HEK293T (cell line): Measurements from ENCODE around the gene NR3C2.

Experiments
- CTCF ChIA-PET: fragments of 350-600 bp; formaldehyde crosslinking; extraction: SDS; loops from one replicate; lab custom pipeline; 2021; ENCODE audit warnings: antibody characterized with exemption, inconsistent platforms; lab: Yijun Ruan, JAX
- POLR2A ChIA-PET: fragments of 350-600 bp; formaldehyde crosslinking; extraction: SDS; loops from one replicate; lab custom pipeline; 2020; ENCODE audit warnings: antibody characterized with exemption, inconsistent platforms; lab: Yijun Ruan, JAX
- DNase-seq: peaks from one replicate; pipeline ENCODE4 v3.0.0; 2012; ENCODE audit warnings: mixed read lengths; ENCODE audit errors: extremely low spot score
- ARNT ChIP-seq: fragments of 450-650 bp; IDR thresholded peaks from 2 replicates; pipeline ENCODE4 v1.6.1; 2017; ENCODE audit warnings: mild to moderate bottlenecking
- BHLHE40 ChIP-seq: fragments of 450-650 bp; IDR thresholded peaks from 2 replicates; pipeline ENCODE4 v1.6.1; 2016; ENCODE audit warnings: mild to moderate bottlenecking, moderate library complexity, borderline replicate concordance
- CTBP1 ChIP-seq: fragments of 450-650 bp; IDR thresholded peaks from 2 replicates; pipeline ENCODE4 v1.6.1; 2016; ENCODE audit warnings: borderline replicate concordance
- ELF4 ChIP-seq: fragments of 450-650 bp; IDR thresholded peaks from 2 replicates; pipeline ENCODE4 v1.6.1; 2017; ENCODE audit warnings: antibody characterized with exemption
- FOXA1 ChIP-seq: fragments of 450-650 bp; IDR thresholded peaks from 2 replicates; pipeline ENCODE4 v1.6.1; 2016; ENCODE audit warnings: mild to moderate bottlenecking
- FOXK2 ChIP-seq: fragments of 450-650 bp; IDR thresholded peaks from 2 replicates; pipeline ENCODE4 v1.6.1; 2016; ENCODE audit warnings: mild to moderate bottlenecking
- FOXM1 ChIP-seq: fragments of 450-650 bp; IDR thresholded peaks from 2 replicates; pipeline ENCODE4 v1.6.1; 2017; ENCODE audit warnings: mild to moderate bottlenecking, borderline replicate concordance
- HDGF ChIP-seq: fragments of 450-650 bp; IDR thresholded peaks from 2 replicates; pipeline ENCODE4 v1.6.1; 2017; ENCODE audit warnings: antibody characterized with exemption, borderline replicate concordance
- L3MBTL2 ChIP-seq: fragments of 450-650 bp; conservative IDR thresholded peaks from 2 replicates; pipeline ENCODE4 v1.6.1; 2016; ENCODE audit warnings: mild to moderate bottlenecking
- LEF1 ChIP-seq: fragments of 450-650 bp; IDR thresholded peaks from 2 replicates; pipeline ENCODE4 v1.6.1; 2017; ENCODE audit warnings: mild to moderate bottlenecking, borderline replicate concordance
- NFRKB ChIP-seq: fragments of 450-650 bp; IDR thresholded peaks from 2 replicates; pipeline ENCODE4 v1.6.1; 2016; ENCODE audit warnings: mild to moderate bottlenecking, moderate library complexity
- SP1 ChIP-seq: fragments of 450-650 bp; IDR thresholded peaks from 2 replicates; pipeline ENCODE4 v1.6.1; 2017
- SUZ12 ChIP-seq: fragments of 450-650 bp; IDR thresholded peaks from 2 replicates; pipeline ENCODE4 v1.6.1; 2016; ENCODE audit warnings: mild to moderate bottlenecking
- TARDBP ChIP-seq: fragments of 450-650 bp; IDR thresholded peaks from 2 replicates; pipeline ENCODE4 v1.6.1; 2016
- ZNF384 ChIP-seq: fragments of 450-650 bp; IDR thresholded peaks from 2 replicates; pipeline ENCODE4 v1.6.1; 2016
- TF ChIP-seq, protein P1 (sequence below): fragments of 450-650 bp; IDR thresholded peaks from 2 replicates; pipeline ENCODE4 v1.6.1; 2016

Gene NR3C2

DNA sequence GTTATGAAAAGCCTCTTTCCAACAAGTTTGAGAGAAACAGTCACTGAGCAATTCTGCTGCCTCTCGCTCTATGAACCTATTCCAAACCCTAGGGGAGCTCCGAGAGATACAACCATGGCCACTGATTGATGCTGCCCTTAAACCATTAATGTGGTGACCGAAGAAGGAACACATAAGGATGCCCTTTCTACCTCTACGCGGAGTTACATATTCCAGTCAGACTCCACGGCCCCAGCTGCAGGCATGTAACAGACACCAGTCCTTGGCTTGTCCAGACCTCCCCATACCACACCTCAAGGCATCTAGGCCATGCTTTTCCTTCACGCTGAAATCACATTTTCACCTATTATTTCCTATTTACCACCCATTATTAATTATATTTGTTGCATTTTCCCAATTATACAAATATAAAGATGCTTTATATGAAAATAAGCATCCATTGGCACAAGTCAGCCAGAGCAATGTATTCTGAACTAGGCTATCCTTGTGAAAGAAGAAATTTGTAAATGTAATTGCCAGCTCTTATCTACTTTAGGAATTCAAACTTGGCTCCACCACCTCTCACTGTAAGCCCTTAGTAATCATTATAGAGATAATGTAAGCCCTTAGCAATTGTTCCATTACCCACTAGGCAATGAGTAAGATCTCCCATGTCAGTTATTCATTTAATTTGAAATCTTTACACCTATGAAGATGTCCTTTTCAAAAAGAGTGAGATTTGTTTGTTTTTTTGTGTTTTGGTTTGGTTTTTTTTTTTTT, 338.4 kb downstream of the NR3C2 start:
- POLR2A ChIA-PET: no interaction called here

DNA sequence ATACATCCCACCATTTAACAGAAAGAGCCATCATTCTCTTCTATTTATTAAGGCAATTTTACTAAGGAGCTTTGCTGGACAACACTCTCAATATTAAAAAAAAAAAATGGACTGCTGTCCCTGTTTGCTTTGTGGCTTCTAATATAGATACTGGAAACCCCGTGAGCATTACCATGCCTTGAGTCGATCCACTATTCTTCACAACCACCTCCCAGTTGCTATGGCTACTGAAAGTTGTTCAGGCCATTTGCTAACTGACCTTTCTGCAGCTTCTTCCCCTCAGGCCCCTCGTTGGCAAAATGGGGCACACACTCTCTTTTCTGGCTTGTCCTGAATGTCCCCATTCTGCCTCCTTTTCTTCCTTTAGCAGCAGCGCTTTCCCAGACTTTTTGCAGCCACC, 340.4 kb downstream of the NR3C2 start:
- ChIA-PET CTCF (no interaction called here), POLR2A (no interaction called here)
- no peak for DNase-seq
- TF ChIP-seq FOXM1: no peak
- TF ChIP-seq ZNF384: no peak

More for the DNA sequence above, 338.4 kb downstream of the NR3C2 start:
- CTCF ChIA-PET: no interaction called here
- TF ChIP-seq HDGF (no peak), SUZ12 (no peak), CTBP1 (no peak), FOXK2 (no peak), SP1 (no peak), TARDBP (no peak), FOXM1 (no peak), ELF4 (no peak), FOXA1 (no peak), ZNF384 (no peak), L3MBTL2 (no peak), BHLHE40 (no peak), ARNT (no peak), LEF1 (no peak), NFRKB (no peak)
- TF ChIP-seq, protein P1, sequence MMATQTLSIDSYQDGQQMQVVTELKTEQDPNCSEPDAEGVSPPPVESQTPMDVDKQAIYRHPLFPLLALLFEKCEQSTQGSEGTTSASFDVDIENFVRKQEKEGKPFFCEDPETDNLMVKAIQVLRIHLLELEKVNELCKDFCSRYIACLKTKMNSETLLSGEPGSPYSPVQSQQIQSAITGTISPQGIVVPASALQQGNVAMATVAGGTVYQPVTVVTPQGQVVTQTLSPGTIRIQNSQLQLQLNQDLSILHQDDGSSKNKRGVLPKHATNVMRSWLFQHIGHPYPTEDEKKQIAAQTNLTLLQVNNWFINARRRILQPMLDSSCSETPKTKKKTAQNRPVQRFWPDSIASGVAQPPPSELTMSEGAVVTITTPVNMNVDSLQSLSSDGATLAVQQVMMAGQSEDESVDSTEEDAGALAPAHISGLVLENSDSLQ: no peak
- DNase-seq: no peak

DNA sequence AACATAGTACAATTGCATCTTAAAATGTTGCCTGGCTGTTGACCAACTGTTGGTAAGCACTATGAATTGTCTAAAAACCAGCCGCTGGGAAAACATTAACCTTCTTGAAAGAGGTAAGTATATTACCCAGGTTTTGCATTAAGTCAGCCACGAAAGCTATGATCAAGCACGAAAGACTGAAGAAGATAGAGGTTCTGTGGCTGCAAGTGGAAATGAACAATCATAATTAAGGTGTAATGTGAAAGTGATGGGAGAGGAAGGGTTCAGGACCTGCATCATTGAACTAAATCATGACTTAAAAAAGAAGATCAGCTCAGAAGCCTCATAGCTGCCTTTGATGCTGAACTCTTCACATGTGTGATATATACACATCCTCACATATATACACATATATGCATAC, 341.0 kb downstream of the NR3C2 start:
- TF ChIP-seq HDGF (no peak), FOXM1 (no peak), LEF1 (no peak), TARDBP (no peak), FOXA1 (no peak), BHLHE40 (no peak), ARNT (no peak), ELF4 (no peak), ZNF384 (no peak), SP1 (no peak)
- no peak for DNase-seq
- POLR2A ChIA-PET: no interaction called here
- CTCF ChIA-PET: no interaction called here

DNA sequence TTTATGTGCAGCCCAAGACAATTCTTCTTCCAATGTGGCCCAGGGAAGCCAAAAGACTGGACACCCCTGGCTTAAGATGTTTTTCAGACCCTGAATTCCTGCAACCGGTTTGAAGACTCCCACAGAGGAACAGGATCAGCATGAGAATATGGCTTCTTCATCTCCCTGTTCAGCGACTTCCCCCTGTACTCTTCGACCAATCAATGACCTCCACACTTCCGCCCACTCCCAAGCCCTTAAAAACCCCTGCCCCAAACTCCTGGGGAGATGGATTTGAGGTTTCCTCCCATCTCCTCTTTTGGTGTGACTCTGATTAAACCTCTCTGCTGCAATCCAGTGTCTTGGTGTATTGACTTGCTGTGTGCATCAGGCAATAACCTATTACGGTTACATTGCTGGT, 344.4 kb downstream of the NR3C2 start:
- CTCF ChIA-PET: interaction anchor here (0.6 kb wide), 1 partner anchor 10 kb away, joined by 3 read pairs; no protein-coding TSS in a partner anchor
- no peak for TF ChIP-seq TARDBP
- POLR2A ChIA-PET: no interaction called here
- DNase-seq: no peak

DNA sequence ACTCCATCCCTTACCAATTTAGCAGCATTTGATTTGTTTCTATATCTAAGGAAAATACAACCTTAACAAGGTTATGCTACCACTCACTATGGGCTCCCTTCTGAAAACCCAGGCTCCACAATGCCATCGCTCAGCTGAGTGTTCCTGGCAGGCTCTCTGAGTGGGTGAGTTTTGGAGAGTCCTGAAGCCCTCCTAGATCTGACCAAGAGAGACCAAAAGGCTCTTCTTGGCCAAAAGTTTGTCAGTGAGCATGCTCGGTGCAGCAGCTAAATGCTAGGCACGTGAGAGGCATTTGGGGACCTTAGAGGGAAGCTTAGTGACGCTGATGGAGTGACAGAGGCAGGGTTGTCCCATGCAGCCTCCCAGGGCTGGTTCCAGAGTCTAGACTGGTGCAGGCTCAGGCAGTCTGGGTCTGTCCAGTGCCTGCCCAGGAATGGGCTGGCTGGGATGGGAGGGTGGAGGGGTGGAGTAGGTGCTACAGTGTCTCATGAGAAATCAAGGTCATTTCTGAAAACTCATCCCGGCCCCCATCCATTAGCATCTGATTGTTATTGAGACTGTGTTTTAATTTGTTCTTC, 346.8 kb downstream of the NR3C2 start:
- CTCF ChIA-PET: no interaction called here

DNA sequence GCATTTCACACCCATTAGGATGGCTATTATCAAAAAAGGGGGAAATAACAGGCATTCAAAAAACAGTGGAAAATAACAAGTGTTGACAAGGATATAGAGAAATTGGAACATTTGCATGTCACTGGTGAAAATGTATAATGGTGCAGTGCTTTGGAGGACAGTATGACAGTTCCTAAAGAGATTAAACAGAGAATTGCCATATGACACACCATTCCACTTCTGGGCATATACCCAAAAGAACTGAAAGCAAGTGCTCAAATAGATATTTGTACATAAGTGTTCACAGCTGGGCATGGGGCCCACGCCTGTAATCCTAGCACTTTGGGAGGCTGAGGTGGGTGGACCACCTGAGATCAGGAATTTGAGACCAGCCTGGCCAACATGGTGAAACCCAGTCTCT, 348.1 kb downstream of the NR3C2 start:
- ChIA-PET POLR2A (no interaction called here), CTCF (no interaction called here)
- no peak for DNase-seq
- TF ChIP-seq TARDBP (no peak), NFRKB (no peak), ZNF384 (no peak), BHLHE40 (no peak), SUZ12 (no peak), HDGF (no peak), ELF4 (no peak), LEF1 (no peak), FOXA1 (no peak), CTBP1 (no peak), L3MBTL2 (no peak), ARNT (no peak), FOXK2 (no peak), SP1 (no peak), FOXM1 (no peak)
- TF ChIP-seq, protein P1: no peak

More for the DNA sequence above, 346.8 kb downstream of the NR3C2 start:
- TF ChIP-seq SUZ12: no peak
- TF ChIP-seq ZNF384: no peak
- TF ChIP-seq CTBP1: no peak
- no peak for TF ChIP-seq BHLHE40
- no peak for TF ChIP-seq SP1
- no peak for TF ChIP-seq LEF1
- no peak for TF ChIP-seq ARNT
- TF ChIP-seq FOXM1: no peak
- no peak for TF ChIP-seq NFRKB
- no peak for TF ChIP-seq FOXA1
- no peak for TF ChIP-seq FOXK2
- TF ChIP-seq, protein P1: no peak
- TF ChIP-seq TARDBP: no peak
- TF ChIP-seq ELF4: no peak
- no peak for TF ChIP-seq L3MBTL2
- TF ChIP-seq HDGF: no peak
- DNase-seq: no peak
- POLR2A ChIA-PET: no interaction called here
